Keratinocyte (primary cell): ENCODE measurements around the gene ZNF784. TPM values are rescaled to one million over a fixed set of nuclear protein-coding genes. Genes with fewer than 3 reads are reported as not detected.

Source experiments
- DNase-seq: peaks from one replicate; pipeline ENCODE4 v3.0.0-alpha.2; 2011; ENCODE audit warnings: low read depth, missing footprints, low spot score
- FAIRE-seq: peaks from 2 replicates; lab custom pipeline; 2011; peaks lifted over from hg19 to GRCh38; lab: Jason Lieb, UNC
- H2AFZ ChIP-seq: 2 replicates; pipeline ENCODE4 v1.6.0; 2012; ENCODE audit warnings: low read length, control low read depth, inconsistent platforms; ENCODE audit not compliant: control insufficient read depth
- H3K27ac ChIP-seq: 2 replicates; pipeline ENCODE4 v1.5.1; 2011; ENCODE audit warnings: low read length; ENCODE audit not compliant: control insufficient read depth, insufficient read depth
- H3K27me3 ChIP-seq: 3 replicates; pipeline ENCODE4 v1.6.0; 2011; ENCODE audit warnings: low read length; ENCODE audit not compliant: control insufficient read depth, insufficient read depth; ENCODE audit errors: extremely low read depth
- H3K36me3 ChIP-seq, 2 experiments: 2 replicates in 1 of 2; 3 replicates in 1 of 2; pipeline ENCODE4 v1.5.1; 2011; ENCODE audit warnings: low read length in 2 of 2, mild to moderate bottlenecking in 1 of 2; ENCODE audit not compliant: control insufficient read depth in 2 of 2, insufficient read depth in 2 of 2; ENCODE audit errors: extremely low read depth in 1 of 2
- H3K4me1 ChIP-seq: 3 replicates; pipeline ENCODE4 v1.5.1; 2011; ENCODE audit warnings: low read length; ENCODE audit not compliant: control insufficient read depth, insufficient read depth; ENCODE audit errors: extremely low read depth
- H3K4me2 ChIP-seq: 3 replicates; pipeline ENCODE4 v1.6.0; 2011; ENCODE audit warnings: low read depth, low read length; ENCODE audit not compliant: control insufficient read depth, insufficient read depth; ENCODE audit errors: extremely low read depth
- H3K4me3 ChIP-seq, 3 experiments: fragments of 200-600 bp in 1 of 3; sonication (generic) in 1 of 3; 2 replicates in 2 of 3; 3 replicates in 1 of 3; pipeline ENCODE4 v1.5.1; 2011 to 2016; ENCODE audit warnings: low read length in 3 of 3, mild to moderate bottlenecking in 3 of 3, control low read depth in 2 of 3, inconsistent platforms in 1 of 3, low read depth in 1 of 3, mixed read lengths in 1 of 3, mixed run types in 1 of 3, moderate library complexity in 1 of 3; ENCODE audit not compliant: control insufficient read depth in 2 of 3, insufficient read depth in 2 of 3; ENCODE audit errors: extremely low read depth in 1 of 3
- H3K79me2 ChIP-seq: 2 replicates; pipeline ENCODE4 v1.6.0; 2012; ENCODE audit warnings: low read length; ENCODE audit not compliant: control insufficient read depth, insufficient read depth
- H3K9ac ChIP-seq: 3 replicates; pipeline ENCODE4 v1.6.0; 2011; ENCODE audit warnings: low read length; ENCODE audit not compliant: control insufficient read depth, insufficient read depth; ENCODE audit errors: extremely low read depth
- H3K9me1 ChIP-seq: 3 replicates; pipeline ENCODE4 v1.6.0; 2011; ENCODE audit warnings: low read length; ENCODE audit not compliant: control insufficient read depth, insufficient read depth; ENCODE audit errors: extremely low read depth
- H3K9me3 ChIP-seq: 2 replicates; pipeline ENCODE4 v1.5.1; 2012; ENCODE audit warnings: low read depth, low read length; ENCODE audit not compliant: control insufficient read depth
- H4K20me1 ChIP-seq: 3 replicates; pipeline ENCODE4 v1.6.0; 2011; ENCODE audit warnings: low read length; ENCODE audit not compliant: control insufficient read depth, insufficient read depth; ENCODE audit errors: extremely low read depth
- CTCF ChIP-seq, 3 experiments: IDR thresholded peaks in 1 of 3; conservative IDR thresholded peaks in 1 of 3; optimal IDR thresholded peaks in 1 of 3; 2 replicates in 2 of 3; 3 replicates in 1 of 3; pipeline versions ENCODE3 to v1.5.1; 2011; ENCODE audit warnings: low read length in 3 of 3, mild to moderate bottlenecking in 3 of 3, moderate library complexity in 2 of 3, control low read depth in 1 of 3, inconsistent platforms in 1 of 3; ENCODE audit not compliant: insufficient read depth in 2 of 3; ENCODE audit errors: extremely low read depth in 1 of 3
- EZH2 ChIP-seq: IDR thresholded peaks from one replicate; pipeline ENCODE4 v1.6.1; 2012; ENCODE audit warnings: inconsistent platforms, mild to moderate bottlenecking, low read length, moderate library complexity
- dilution Hi-C: fragments of 300-500 bp; cut with MboI; formaldehyde crosslinking; loops from one replicate; pipeline ENCODE4 v1.7.0; 2020; ENCODE audit warnings: low sequenced_read_pairs; ENCODE audit not compliant: extremely low pct_ligation_motif_present
- polyA plus RNA-seq, 5 experiments: library from polyadenylated mRNA; depleted of rRNA in 3 of 5; stranded (reverse) in 3 of 5; stranded (forward) in 1 of 5; unstranded in 1 of 5; fragments of >200 nt; gene quantifications; 1 replicate in 1 of 5; 2 replicates in 3 of 5; 3 replicates in 1 of 5; pipeline versions ENCODE4 v1.2.1 to v1.2.3, GENCODE V29; 2011 to 2012; ENCODE audit warnings: missing spikeins in 2 of 5, low read depth in 1 of 5, low replicate concordance in 1 of 5

ZNF784 gene
- polyA plus RNA-seq, 1 donor (not counting 4 experiments of a cell fraction or from before 2014, with no cell fraction given) = 2.1 TPM

GRCh38 chr19:55660991-55661390, 36.6 kb upstream of the ZNF784 start:
- Histone ChIP-seq H3K79me2 (peaks cover 93% of the 10 kb centered on the region), H3K9ac (no peak overlapping the region), H3K27me3 (no peaks in the 10 kb centered on the region), H3K4me1 (peaks cover 19% of the 10 kb centered on the region), H2AFZ (no peak overlapping the region), H3K4me2 (no peak overlapping the region), H3K9me3 (no peaks in the 10 kb centered on the region), H3K36me3 (peaks cover 50 to 53% of the 10 kb centered on the region in 2 experiments), H3K27ac (no peak overlapping the region), H3K4me3 (no peak overlapping the region), H4K20me1 (peaks cover 41% of the 10 kb centered on the region), H3K9me1 (no peaks in the 10 kb centered on the region)
- FAIRE-seq (no peak), DNase-seq (no peak)
- dilution Hi-C loops = no loop called here
- no peak for TF ChIP-seq CTCF (optimal IDR thresholded peaks at IDR 0.05 in 1 of 3, IDR thresholded peaks at IDR 0.05 in 1 of 3, conservative IDR thresholded peaks at IDR 0.05 in 1 of 3; ENCODE audit: extremely low read depth in 1 of 3, insufficient read depth in 2 of 3, low read length in 3 of 3)
- TF ChIP-seq EZH2 = no peak

- Histone ChIP-seq H3K9ac (no peak overlapping the region), H3K27me3 (no peaks in the 10 kb centered on the region), H4K20me1 (peaks cover 38% of the 10 kb centered on the region), H3K4me1 (peaks cover 19% of the 10 kb centered on the region), H3K27ac (no peak overlapping the region), H2AFZ (no peak overlapping the region), H3K9me1 (no peaks in the 10 kb centered on the region), H3K36me3 (peaks cover 49 to 58% of the 10 kb centered on the region in 2 experiments), H3K4me3 (no peak overlapping the region), H3K9me3 (no peaks in the 10 kb centered on the region), H3K4me2 (no peak overlapping the region), H3K79me2 (peaks cover 95% of the 10 kb centered on the region)
- DNase-seq = no peak
- dilution Hi-C loops = no loop called here
- TF ChIP-seq CTCF (optimal IDR thresholded peaks at IDR 0.05 in 1 of 3, IDR thresholded peaks at IDR 0.05 in 1 of 3, conservative IDR thresholded peaks at IDR 0.05 in 1 of 3; ENCODE audit: extremely low read depth in 1 of 3, insufficient read depth in 2 of 3, low read length in 3 of 3) = no peak
- TF ChIP-seq EZH2 = no peak
- FAIRE-seq = no peak
Observed at GRCh38 chr19:55660404-55660803, 36.0 kb upstream of the ZNF784 start.
